ENCODE results near the gene AUTS2.

The AUTS2 gene

GRCh38 chr7:70143075-70144044 is 545.1 kb downstream of the AUTS2 start:
- peaks cover 52% of the 10 kb centered on the region for H3K4me1 Mint-ChIP-seq
- H3K27me3 Mint-ChIP-seq (ENCODE audit: low read depth, poor library complexity): peaks cover 3% of the 10 kb centered on the region
- TF ChIP-seq, protein P1, sequence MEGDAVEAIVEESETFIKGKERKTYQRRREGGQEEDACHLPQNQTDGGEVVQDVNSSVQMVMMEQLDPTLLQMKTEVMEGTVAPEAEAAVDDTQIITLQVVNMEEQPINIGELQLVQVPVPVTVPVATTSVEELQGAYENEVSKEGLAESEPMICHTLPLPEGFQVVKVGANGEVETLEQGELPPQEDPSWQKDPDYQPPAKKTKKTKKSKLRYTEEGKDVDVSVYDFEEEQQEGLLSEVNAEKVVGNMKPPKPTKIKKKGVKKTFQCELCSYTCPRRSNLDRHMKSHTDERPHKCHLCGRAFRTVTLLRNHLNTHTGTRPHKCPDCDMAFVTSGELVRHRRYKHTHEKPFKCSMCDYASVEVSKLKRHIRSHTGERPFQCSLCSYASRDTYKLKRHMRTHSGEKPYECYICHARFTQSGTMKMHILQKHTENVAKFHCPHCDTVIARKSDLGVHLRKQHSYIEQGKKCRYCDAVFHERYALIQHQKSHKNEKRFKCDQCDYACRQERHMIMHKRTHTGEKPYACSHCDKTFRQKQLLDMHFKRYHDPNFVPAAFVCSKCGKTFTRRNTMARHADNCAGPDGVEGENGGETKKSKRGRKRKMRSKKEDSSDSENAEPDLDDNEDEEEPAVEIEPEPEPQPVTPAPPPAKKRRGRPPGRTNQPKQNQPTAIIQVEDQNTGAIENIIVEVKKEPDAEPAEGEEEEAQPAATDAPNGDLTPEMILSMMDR (IDR thresholded peaks at IDR 0.05): no peak
- no peaks in the 10 kb centered on the region for H3K36me3 Mint-ChIP-seq (ENCODE audit: low read depth)
- no peak overlapping the region for H3K4me3 Mint-ChIP-seq
- no peaks in the 10 kb centered on the region for H3K9me3 Mint-ChIP-seq
- DNase-seq: no peak
- peak overlapping the region; percentile 16 for H3K27ac Mint-ChIP-seq

DNA sequence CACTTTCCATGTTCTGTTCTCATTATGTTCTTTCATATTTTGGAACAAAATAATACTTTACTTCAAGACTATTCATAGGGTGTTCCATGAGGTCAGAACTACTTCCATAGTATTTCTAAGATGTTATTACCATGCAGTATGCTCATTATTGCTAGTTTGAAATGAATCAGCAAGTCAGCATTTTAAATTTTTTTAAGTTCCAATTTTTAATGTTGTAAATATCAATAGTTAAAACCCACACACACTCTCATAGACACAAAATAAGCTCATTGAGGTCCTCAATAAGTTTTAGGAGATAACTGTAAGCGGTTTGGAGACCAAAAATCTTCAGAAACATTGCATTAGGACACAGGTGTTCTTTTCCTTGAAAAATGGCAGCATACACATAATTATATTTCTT is 550.7 kb downstream of the AUTS2 start:
- peaks cover 18% of the 10 kb centered on the region for H3K9me3 Mint-ChIP-seq
- H3K36me3 Mint-ChIP-seq (ENCODE audit: low read depth): peaks cover 22% of the 10 kb centered on the region
- H3K27ac Mint-ChIP-seq: no peak overlapping the region
- TF ChIP-seq, protein P1 (IDR thresholded peaks at IDR 0.05): no peak
- no peak overlapping the region for H3K4me3 Mint-ChIP-seq
- DNase-seq: no peak
- H3K4me1 Mint-ChIP-seq: peaks cover 21% of the 10 kb centered on the region
- peaks cover 8% of the 10 kb centered on the region for H3K27me3 Mint-ChIP-seq (ENCODE audit: low read depth, poor library complexity)

DNA sequence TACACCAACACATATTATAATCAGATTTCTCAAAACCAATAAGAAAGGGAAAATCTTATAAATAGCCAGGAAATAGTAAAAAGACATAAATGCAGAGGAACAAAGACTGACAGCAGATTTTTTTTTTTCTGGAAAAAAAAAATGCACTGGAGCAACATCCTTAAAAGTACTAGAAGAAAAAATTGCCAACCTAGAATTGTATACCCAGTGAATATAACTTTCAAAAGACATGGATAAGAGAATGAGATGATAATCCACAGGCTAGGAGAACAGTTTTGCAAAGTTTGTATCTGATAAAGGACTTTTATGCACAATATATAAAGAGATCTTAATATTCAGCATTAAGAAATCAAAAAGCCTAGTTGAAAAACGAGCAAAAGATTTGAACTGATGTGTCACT is 554.0 kb downstream of the AUTS2 start:
- Mint-ChIP-seq H3K4me1 (peaks cover 18% of the 10 kb centered on the region), H3K36me3 (ENCODE audit: low read depth) (peaks cover 22% of the 10 kb centered on the region), H3K4me3 (no peak overlapping the region), H3K9me3 (peaks cover 18% of the 10 kb centered on the region), H3K27ac (no peak overlapping the region), H3K27me3 (ENCODE audit: low read depth, poor library complexity) (peaks cover 8% of the 10 kb centered on the region)
- DNase-seq: no peak
- TF ChIP-seq, protein P1 (IDR thresholded peaks at IDR 0.05): no peak

GRCh38 chr7:70153933-70154332 is 555.7 kb downstream of the AUTS2 start:
- TF ChIP-seq, protein P1 (IDR thresholded peaks at IDR 0.05): no peak
- Mint-ChIP-seq H3K9me3 (peaks cover 18% of the 10 kb centered on the region), H3K27me3 (ENCODE audit: low read depth, poor library complexity) (peaks cover 8% of the 10 kb centered on the region), H3K27ac (no peak overlapping the region), H3K4me1 (peaks cover 27% of the 10 kb centered on the region), H3K36me3 (ENCODE audit: low read depth) (peaks cover 22% of the 10 kb centered on the region), H3K4me3 (no peak overlapping the region)
- DNase-seq: no peak

DNA sequence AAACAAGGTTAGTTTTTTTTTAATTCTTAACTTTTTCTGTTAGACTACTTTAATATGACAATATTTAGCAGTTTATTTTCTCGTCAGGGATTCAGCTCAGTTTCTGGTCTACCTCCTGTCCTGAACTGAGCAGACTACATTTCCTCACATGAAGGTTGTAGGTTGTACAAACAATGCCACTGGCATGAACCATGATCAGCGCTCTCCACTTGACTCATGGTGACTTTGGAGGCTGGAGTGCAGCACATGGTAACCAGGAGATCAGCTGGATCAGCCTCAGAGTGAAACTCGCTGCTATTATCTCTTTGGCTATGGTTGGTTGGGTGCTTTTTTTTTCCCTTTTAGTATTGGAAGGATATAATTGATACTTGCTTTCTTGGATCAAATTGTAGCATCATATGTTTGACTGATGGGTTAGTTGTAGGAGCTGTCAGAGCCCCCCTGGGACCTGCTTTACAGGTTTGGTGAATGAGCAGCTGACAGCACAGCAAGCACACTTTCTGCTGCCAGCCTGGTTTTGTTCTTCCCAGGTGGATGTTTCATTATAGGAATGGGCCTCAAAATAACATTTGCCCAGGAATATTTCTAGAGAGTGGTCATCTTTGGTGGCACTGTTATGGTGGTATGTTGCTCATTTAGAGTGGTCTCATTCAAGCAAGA is 556.4 kb downstream of the AUTS2 start:
- TF ChIP-seq, protein P1 (IDR thresholded peaks at IDR 0.05): no peak
- H3K27me3 Mint-ChIP-seq (ENCODE audit: low read depth, poor library complexity): peaks cover 8% of the 10 kb centered on the region
- peaks cover 16% of the 10 kb centered on the region for H3K36me3 Mint-ChIP-seq (ENCODE audit: low read depth)
- H3K9me3 Mint-ChIP-seq: peaks cover 18% of the 10 kb centered on the region
- DNase-seq: no peak
- H3K4me1 Mint-ChIP-seq: peaks cover 27% of the 10 kb centered on the region
- no peak overlapping the region for H3K4me3 Mint-ChIP-seq
- H3K27ac Mint-ChIP-seq: peak overlapping the region; percentile 14
